IPS-NIHi11 (cell line): Measurements from ENCODE around the gene NFKB1.
"Not testable (repeated sequence)": the region's sequence is repeated elsewhere in the genome, so short reads cannot be mapped to it uniquely, and the experiment has no call there.

Experiments
- DNase-seq: peaks from one replicate; pipeline ENCODE4 v3.0.0; 2012; ENCODE audit warnings: mixed read lengths, low spot score

NFKB1 gene

GRCh38 chr4:102600689-102601088, 99.5 kb downstream of the NFKB1 start:
- DNase-seq = no peak

DNA sequence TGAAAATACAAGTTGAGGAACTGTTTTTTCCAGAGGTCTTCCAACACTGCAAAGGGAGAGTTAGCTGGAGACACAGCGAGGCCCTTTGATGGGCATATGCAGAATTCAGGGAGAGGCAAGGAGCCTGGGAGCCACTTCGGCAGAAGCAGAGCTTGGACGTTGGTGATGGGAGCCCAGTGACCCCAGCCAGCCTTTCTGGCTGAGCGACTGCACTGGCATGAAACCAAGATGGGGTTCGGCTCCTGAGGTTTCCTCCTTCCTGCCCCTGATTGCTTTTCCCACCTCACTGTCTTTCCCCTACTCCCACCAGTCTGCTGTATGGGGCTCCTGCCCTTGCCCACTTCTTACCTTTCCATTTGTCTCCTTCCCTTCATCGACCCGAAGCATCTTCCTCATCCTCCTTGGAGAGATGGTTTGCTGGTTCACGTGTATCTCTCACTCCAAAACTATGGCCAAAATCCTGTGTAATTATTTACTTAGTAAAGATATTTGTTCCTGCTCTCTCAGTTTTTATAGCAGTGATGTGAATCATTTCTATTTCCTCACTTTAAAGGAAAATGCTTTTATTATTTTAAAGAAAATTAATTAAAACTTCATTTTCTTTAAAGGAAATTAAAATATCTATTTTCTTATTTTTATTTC, 100.5 kb downstream of the NFKB1 start:
- DNase-seq = no peak

DNA sequence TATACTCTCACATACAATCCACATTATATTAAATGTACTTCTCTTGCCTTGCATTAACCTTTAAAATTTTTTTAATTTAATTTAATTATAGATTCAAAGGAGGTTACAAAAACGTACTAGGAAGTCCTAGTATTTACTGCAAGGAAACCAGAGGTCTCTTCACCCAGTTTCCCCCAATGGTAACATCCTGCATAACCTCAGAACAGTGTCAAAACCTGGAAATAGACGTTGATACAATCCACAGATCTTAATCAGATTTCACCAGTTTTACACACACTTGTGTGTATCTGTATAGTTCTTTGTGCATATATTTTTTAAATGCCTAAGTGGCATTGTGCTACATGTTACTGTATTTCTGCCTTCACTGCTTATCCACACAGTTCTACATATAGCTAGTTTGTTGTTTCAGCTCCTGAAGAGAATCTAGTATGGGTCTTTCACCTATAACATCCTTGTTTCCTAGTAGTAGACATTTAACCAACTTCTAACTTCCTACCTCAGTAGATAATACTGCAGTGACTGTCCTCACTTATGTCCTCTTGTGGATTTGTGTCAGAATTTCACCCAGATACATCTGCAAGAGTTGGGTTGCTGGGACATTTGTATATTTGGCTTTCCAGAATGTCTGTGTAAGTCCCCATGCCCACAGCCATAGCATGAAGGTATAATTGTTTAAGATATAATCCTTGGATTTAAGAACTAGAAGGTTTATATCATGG, 103.2 kb downstream of the NFKB1 start:
- no peak for DNase-seq

GRCh38 chr4:102606261-102606660, 105.1 kb downstream of the NFKB1 start:
- DNase-seq = no peak

- DNase-seq = no peak
These were observed 105.8 kb downstream of the NFKB1 start for GRCh38 chr4:102606846-102607450.

DNA sequence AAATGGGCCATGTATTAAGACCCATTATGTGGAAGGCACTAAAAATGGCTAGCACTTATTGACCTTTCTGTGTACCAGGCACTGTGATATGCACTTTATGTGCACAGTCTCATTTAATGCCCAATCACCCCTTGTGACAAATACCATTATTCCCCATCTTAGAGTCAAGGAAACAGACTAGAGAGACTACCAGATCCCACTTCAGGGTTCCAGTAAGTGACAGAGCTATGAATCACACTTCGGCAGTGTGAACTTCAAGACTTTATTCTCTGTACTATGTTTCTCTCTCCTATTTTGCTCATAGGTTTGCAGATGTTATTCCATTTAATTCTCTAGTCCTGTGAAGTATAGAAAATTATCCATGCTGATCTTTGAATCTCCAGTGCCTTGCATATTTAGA, 107.0 kb downstream of the NFKB1 start:
- DNase-seq = no peak

DNA sequence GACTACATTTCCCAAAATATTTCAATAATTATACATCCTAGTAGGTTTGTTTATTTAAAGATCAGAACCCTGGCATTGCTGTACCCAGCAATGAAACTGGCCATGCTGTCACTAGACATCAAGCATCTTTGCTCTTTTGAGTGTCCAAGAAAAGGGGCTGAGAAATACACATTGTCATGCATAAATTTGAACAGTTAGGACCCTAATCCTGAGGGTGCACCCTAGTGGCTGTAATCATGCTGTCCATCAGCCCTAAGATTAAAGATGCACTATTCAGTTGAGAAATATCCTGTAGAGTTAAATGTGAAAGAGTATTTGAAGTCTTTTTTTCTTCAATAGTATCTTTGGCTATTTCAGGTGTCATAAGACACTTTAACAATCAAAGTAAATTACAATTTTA, 108.8 kb downstream of the NFKB1 start:
- no peak for DNase-seq

- DNase-seq = no peak
These were observed 109.3 kb downstream of the NFKB1 start for GRCh38 chr4:102610476-102610875.

DNA sequence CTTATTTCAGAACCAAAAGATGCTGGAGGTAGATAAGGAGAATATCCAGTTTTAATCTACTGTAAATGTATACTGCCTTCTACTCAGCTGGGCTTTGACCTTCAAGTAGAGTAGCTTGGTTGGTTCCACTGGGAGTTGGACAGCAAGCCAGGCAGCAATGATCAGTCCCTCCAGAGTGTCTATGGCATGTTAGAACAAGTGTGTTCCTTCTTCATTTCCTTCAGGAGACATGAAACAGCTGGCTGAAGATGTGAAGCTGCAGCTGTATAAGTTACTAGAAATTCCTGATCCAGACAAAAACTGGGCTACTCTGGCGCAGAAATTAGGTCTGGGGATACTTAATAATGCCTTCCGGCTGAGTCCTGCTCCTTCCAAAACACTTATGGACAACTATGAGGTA, 111.1 kb downstream of the NFKB1 start:
- DNase-seq = no peak

DNA sequence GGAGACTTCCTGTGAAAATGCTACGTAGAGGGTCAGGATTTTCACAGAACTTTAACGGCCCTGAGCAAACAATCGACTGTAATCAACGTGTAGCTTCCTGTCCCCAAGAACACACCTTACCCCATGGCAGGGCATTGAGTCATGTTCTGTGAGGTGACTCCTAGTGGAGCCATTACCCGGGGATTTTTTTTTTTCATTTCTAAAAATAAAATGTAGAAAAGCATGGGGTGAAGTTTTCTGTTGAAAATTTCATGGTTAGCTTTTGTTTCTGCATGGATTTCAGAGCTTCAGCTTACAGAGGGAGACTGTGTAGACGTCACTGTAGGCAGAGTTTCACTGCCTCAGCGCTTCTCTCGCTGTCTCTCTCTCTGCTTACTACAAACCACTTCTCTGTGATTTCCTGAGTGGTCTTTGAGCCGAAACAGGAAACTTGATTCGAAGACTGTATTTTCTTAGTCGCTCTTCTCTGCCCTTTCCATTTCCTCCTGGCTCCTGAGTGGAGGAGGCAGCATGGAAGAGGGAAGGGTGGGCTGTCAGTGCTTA, 111.7 kb downstream of the NFKB1 start:
- no peak for DNase-seq

DNA sequence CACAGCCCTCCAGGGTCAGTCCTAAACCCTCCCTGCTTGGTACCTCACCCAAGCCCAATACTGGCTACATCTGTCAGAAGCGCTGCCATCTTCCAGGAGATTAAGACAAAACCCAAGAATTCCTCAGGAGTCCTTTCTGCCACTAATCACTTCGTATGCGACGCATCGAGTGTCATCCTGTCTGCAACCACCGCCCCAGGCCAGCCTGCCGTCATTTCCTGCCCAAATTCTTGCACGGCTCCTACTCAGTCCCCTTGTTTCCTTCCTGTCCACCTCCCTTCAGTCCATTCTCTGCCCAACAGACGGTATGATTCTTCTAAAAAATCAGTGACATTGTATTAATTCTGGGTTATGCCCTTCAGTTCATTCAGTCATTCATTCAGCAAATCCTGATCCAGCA, 113.6 kb downstream of the NFKB1 start:
- no peak for DNase-seq

GRCh38 chr4:102616636-102617035, 115.5 kb downstream of the NFKB1 start:
- peak; percentile 39 for DNase-seq

GRCh38 chr4:102619021-102619420, 117.9 kb downstream of the NFKB1 start:
- DNase-seq = not testable (repeated sequence)

DNA sequence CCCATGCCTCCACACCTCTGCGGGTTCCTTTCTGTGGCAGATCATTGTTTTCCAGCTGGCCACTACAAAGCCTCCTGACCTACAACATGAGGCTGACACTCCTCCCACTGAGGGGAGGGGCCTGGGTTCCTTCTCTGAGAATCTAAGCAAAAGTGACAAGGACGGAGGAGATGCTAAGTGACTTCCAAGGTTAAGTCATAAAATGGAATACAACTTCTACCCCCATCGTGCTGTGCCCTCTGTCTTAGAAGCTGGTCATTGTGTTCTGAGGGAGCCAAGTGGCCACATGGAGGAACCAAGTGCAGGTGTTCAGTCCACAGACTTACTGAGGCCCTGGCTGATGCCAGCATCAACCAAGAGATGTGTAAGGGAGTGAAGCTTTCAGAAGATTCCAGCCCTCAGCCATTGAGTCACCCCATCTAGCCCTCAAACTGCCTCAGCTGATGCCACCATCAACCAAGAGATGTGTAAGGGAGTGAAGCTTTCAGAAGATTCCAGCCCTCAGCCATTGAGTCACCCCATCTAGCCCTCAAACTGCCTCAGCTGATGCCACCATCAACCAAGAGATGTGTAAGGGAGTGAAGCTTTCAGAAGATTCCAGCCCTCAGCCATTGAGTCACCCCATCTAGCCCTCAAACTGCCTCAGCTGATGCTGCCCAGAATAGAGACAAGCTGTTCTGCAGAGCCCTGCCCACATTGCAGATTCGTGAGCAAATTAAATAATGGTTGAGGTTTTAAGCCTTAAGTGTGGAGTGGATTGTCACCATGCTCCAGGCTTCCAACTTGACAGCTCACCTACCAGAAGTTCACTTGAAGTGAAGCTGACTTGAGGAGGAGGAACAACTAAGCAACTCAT, 118.8 kb downstream of the NFKB1 start:
- DNase-seq = peak; percentile 33

DNA sequence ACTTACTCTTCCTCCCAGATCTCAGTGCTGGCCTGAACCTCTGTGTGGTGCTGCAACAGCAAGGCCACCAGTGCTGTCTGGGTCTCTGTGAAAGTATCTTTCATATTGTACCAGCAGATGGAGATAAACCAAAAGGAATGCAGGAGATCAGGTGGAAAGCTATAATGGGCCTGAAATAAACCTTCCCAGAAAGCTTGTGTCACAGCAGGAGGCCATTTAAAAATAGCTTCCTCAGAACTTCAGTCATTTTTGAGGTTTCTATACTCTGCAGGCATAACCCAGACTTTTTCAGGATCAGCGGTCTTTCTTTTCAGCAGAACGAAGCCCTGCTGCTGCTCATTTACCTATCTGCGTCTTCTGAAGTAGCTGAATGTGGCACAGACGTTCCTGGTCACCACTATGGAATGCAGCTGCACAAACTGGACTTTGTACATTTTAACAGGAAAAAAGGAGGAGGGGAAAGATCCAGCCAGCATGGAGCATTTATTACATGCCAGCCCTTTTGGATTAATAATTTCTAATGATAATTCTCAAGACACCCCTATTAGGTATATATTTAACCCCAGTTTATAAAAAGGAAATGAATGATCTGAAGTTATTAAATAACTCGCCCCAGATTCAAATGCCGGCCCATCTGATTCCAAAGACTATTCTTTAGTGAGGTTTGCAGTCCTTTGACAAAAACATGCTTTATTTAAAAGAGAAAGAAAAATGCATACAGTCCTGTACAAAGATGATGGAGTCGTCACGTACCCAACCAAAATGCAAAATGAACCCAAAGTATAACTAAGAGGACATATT, 119.7 kb downstream of the NFKB1 start:
- DNase-seq = peak; percentile 62

GRCh38 chr4:102623622-102624021, 122.5 kb downstream of the NFKB1 start:
- DNase-seq = peak; percentile 37

- no peak for DNase-seq
These were observed 123.3 kb downstream of the NFKB1 start for GRCh38 chr4:102624505-102624904.

- no peak for DNase-seq
These were observed 124.2 kb downstream of the NFKB1 start for GRCh38 chr4:102625232-102625930.

- no peak for DNase-seq
These were observed 126.8 kb downstream of the NFKB1 start for GRCh38 chr4:102627831-102628523.

GRCh38 chr4:102629673-102630072, 128.5 kb downstream of the NFKB1 start:
- no peak for DNase-seq
